Measurements from ENCODE around the gene MIER2. TPM values are rescaled to one million over a fixed set of nuclear protein-coding genes. Genes with fewer than 3 reads are reported as not detected.

MIER2 gene
- polyA plus RNA-seq, 3 donors, result 3.6 to 21.9 (median 6.9) TPM

- H3K27me3 Mint-ChIP-seq (ENCODE audit: low read depth in 3 of 3), result peaks cover 0 to 6% (median 2%) of the 10 kb centered on the region in 3 donors
- peaks cover 88% of the 10 kb centered on the region for H4K20me1 ChIP-seq (ENCODE audit: insufficient read depth, low read length)
Measured at GRCh38 chr19:339262-339887, 5.2 kb downstream of the MIER2 start.

GRCh38 chr19:338421-338820 lies 6.2 kb downstream of the MIER2 start:
- Histone ChIP-seq H3K9me3 (replicated peaks in 1 of 2; ENCODE audit: control insufficient read depth in 1 of 2, insufficient read depth in 1 of 2, low read length in 2 of 2) (no peaks in the 10 kb centered on the region), H3K4me3 (replicated peaks in 1 of 3; ENCODE audit: low read depth in 2 of 3, low read length in 3 of 3) (peak overlapping the region in 1 of 3 experiments; percentile 42), H3K27ac (ENCODE audit: low read depth in 1 of 2, low read length in 2 of 2) (peak overlapping the region in 1 of 2 donors; percentile 72), H4K20me1 (ENCODE audit: insufficient read depth, low read length) (peaks cover 90% of the 10 kb centered on the region), H2AFZ (ENCODE audit: insufficient read depth, low read depth, low read length, poor library complexity, severe bottlenecking) (no peak overlapping the region), H3K79me2 (ENCODE audit: insufficient read depth, low read length) (peaks cover 84% of the 10 kb centered on the region), H3K4me2 (replicated peaks; ENCODE audit: extremely low read depth, low read length, poor library complexity, severe bottlenecking) (peak overlapping the region; percentile 54), H3K36me3 (replicated peaks in 1 of 2; ENCODE audit: control insufficient read depth in 1 of 2, insufficient read depth in 2 of 2, low read length in 2 of 2) (peaks cover 24 to 28% of the 10 kb centered on the region in 2 donors), H3K4me1 (ENCODE audit: control insufficient read depth in 1 of 2, insufficient read depth in 2 of 2, low read length in 2 of 2) (peaks cover 47 to 57% of the 10 kb centered on the region in 2 donors), H3K27me3 (ENCODE audit: control insufficient read depth in 2 of 2, insufficient read depth in 2 of 2, low read length in 2 of 2) (no peaks in the 10 kb centered on the region), H3K9ac (ENCODE audit: insufficient read depth, low read length, poor library complexity, severe bottlenecking) (no peak overlapping the region)
- DNase-seq, result peak in 1 of 3 donors; percentile 41
- Mint-ChIP-seq H3K36me3 (peaks cover 42 to 53% of the 10 kb centered on the region in 2 donors), H3K27ac (peak overlapping the region in 5 of 7 donors; percentile 44 to 82 (median 67)), H3K9me3 (peaks cover 0 to 6% (median 0%) of the 10 kb centered on the region in 7 donors), H3K4me1 (peaks cover 57% of the 10 kb centered on the region), H3K27me3 (ENCODE audit: low read depth in 3 of 3) (peaks cover 0 to 6% (median 2%) of the 10 kb centered on the region in 3 donors), H3K4me3 (peak overlapping the region in 1 of 2 donors; percentile 46)
- intact Hi-C loops (cut with micrococcal nuclease), result no loop called here
- TF ChIP-seq CTCF (IDR thresholded peaks at IDR 0.05), result no peak
- WGBS (ENCODE audit: insufficient coverage), result 17% methylated on average over 4 of the region's 5 CpGs

More at GRCh38 chr19:339262-339887, 5.2 kb downstream of the MIER2 start:
- 98% methylated on average over 9 of the region's 10 CpGs for WGBS (ENCODE audit: insufficient coverage)
- no peak for TF ChIP-seq CTCF (IDR thresholded peaks at IDR 0.05)
- Mint-ChIP-seq H3K4me1 (peaks cover 62% of the 10 kb centered on the region), H3K9me3 (peaks cover 0 to 4% (median 0%) of the 10 kb centered on the region in 7 donors), H3K4me3 (no peak overlapping the region), H3K36me3 (peaks cover 36 to 45% of the 10 kb centered on the region in 2 donors), H3K27ac (no peak overlapping the region)
- intact Hi-C loops (cut with micrococcal nuclease), result no loop called here
- Histone ChIP-seq H3K79me2 (ENCODE audit: insufficient read depth, low read length) (peaks cover 91% of the 10 kb centered on the region), H3K4me3 (replicated peaks in 1 of 3; ENCODE audit: low read depth in 2 of 3, low read length in 3 of 3) (no peak overlapping the region), H2AFZ (ENCODE audit: insufficient read depth, low read depth, low read length, poor library complexity, severe bottlenecking) (no peak overlapping the region), H3K27me3 (ENCODE audit: control insufficient read depth in 2 of 2, insufficient read depth in 2 of 2, low read length in 2 of 2) (no peaks in the 10 kb centered on the region), H3K27ac (ENCODE audit: low read depth in 1 of 2, low read length in 2 of 2) (peak overlapping the region in 1 of 2 donors; percentile 72), H3K36me3 (replicated peaks in 1 of 2; ENCODE audit: control insufficient read depth in 1 of 2, insufficient read depth in 2 of 2, low read length in 2 of 2) (peaks cover 18 to 21% of the 10 kb centered on the region in 2 donors), H3K4me1 (ENCODE audit: control insufficient read depth in 1 of 2, insufficient read depth in 2 of 2, low read length in 2 of 2) (peaks cover 52 to 62% of the 10 kb centered on the region in 2 donors), H3K9ac (ENCODE audit: insufficient read depth, low read length, poor library complexity, severe bottlenecking) (no peak overlapping the region), H3K4me2 (replicated peaks; ENCODE audit: extremely low read depth, low read length, poor library complexity, severe bottlenecking) (no peak overlapping the region), H3K9me3 (replicated peaks in 1 of 2; ENCODE audit: control insufficient read depth in 1 of 2, insufficient read depth in 1 of 2, low read length in 2 of 2) (no peaks in the 10 kb centered on the region)
- no peak for DNase-seq

Measured in CD14-positive monocyte (primary cell).